OCI-LY1 (cell line): ENCODE results near the gene POLR1A.

Experiments
- H2AFZ ChIP-seq: fragments of 200-600 bp; sonication (generic), shearing (Covaris generic); 2 replicates; pipeline ENCODE4 v1.6.0; 2014; ENCODE audit warnings: antibody characterized with exemption, mild to moderate bottlenecking, low read length
- H3F3A ChIP-seq: fragments of 200-600 bp; sonication (generic), shearing (Covaris generic); 2 replicates; pipeline ENCODE4 v1.6.0; 2014; ENCODE audit warnings: mild to moderate bottlenecking, antibody characterized with exemption, low read length, moderate library complexity; ENCODE audit not compliant: insufficient read depth
- H3K27ac ChIP-seq: fragments of 200-600 bp; sonication (generic); 2 replicates; pipeline ENCODE4 v1.5.1; 2014; ENCODE audit warnings: low read length, mixed run types, mild to moderate bottlenecking, low read depth; ENCODE audit not compliant: poor library complexity, severe bottlenecking
- H3K27me3 ChIP-seq: fragments of 200-600 bp; sonication (generic); 2 replicates; pipeline ENCODE4 v1.6.0; 2014; ENCODE audit warnings: antibody characterized with exemption, mild to moderate bottlenecking, low read length, moderate library complexity; ENCODE audit not compliant: insufficient read depth
- H3K36me3 ChIP-seq: fragments of 200-600 bp; sonication (generic); 2 replicates; pipeline ENCODE4 v1.6.1; 2014; ENCODE audit warnings: mild to moderate bottlenecking, antibody characterized with exemption, low read length, moderate library complexity, mixed read lengths; ENCODE audit not compliant: insufficient read depth
- H3K4me1 ChIP-seq: fragments of 200-600 bp; sonication (generic); 2 replicates; pipeline ENCODE4 v1.5.1; 2014; ENCODE audit warnings: mild to moderate bottlenecking, low read length, moderate library complexity; ENCODE audit not compliant: insufficient read depth, severe bottlenecking
- H3K4me2 ChIP-seq: fragments of 200-600 bp; sonication (generic), shearing (Covaris generic); 2 replicates; pipeline ENCODE4 v1.6.1; 2014; ENCODE audit warnings: low read length
- H3K4me3 ChIP-seq: fragments of 200-600 bp; sonication (generic); 2 replicates; pipeline ENCODE4 v1.5.1; 2014; ENCODE audit warnings: low read length, low read depth, mild to moderate bottlenecking, mixed read lengths; ENCODE audit not compliant: poor library complexity, severe bottlenecking
- H3K79me2 ChIP-seq: fragments of 200-600 bp; shearing (Covaris generic); 2 replicates; pipeline ENCODE4 v1.6.1; 2016; ENCODE audit warnings: mixed run types, low read length, mixed read lengths; ENCODE audit not compliant: insufficient read depth
- H3K9ac ChIP-seq: fragments of 200-600 bp; sonication (generic), shearing (Covaris generic); 2 replicates; pipeline ENCODE4 v1.6.1; 2014; ENCODE audit warnings: mild to moderate bottlenecking, low read length, mixed read lengths
- H3K9me2 ChIP-seq: fragments of 200-600 bp; sonication (generic), shearing (Covaris generic); 2 replicates; pipeline ENCODE4 v1.6.1; 2014; ENCODE audit warnings: low read depth, mild to moderate bottlenecking, low read length, mixed read lengths
- H3K9me3 ChIP-seq: fragments of 200-600 bp; shearing (Covaris generic); 2 replicates; pipeline ENCODE4 v1.6.1; 2014; ENCODE audit warnings: low read length, mixed read lengths
- H4K20me1 ChIP-seq: fragments of 200-600 bp; sonication (generic), shearing (Covaris generic); 2 replicates; pipeline ENCODE4 v1.6.0; 2016; ENCODE audit warnings: mild to moderate bottlenecking, low read length; ENCODE audit not compliant: insufficient read depth
- CTCF ChIP-seq: fragments of 200-600 bp; sonication (generic), shearing (Covaris generic); IDR thresholded peaks from 2 replicates; pipeline ENCODE4 v1.5.1; 2017; ENCODE audit warnings: mild to moderate bottlenecking, antibody characterized with exemption, low read length, moderate library complexity, mixed read lengths
- EZH2 ChIP-seq: fragments of 200-600 bp; sonication (generic), shearing (Covaris generic); IDR thresholded peaks from 2 replicates; pipeline ENCODE4 v1.8.0; 2017; ENCODE audit warnings: borderline replicate concordance, mixed run types, mild to moderate bottlenecking, antibody characterized with exemption, low read length, moderate library complexity, mixed read lengths

POLR1A gene

GRCh38 chr2:86054535-86055082 lies 51.1 kb downstream of the POLR1A start:
- no peak overlapping the region for H3K9ac ChIP-seq
- H4K20me1 ChIP-seq: no peaks in the 10 kb centered on the region
- H3K36me3 ChIP-seq: peaks cover 86% of the 10 kb centered on the region
- no peak overlapping the region for H3K4me3 ChIP-seq
- H3F3A ChIP-seq: no peaks in the 10 kb centered on the region
- H3K9me2 ChIP-seq: no peaks in the 10 kb centered on the region
- H3K27me3 ChIP-seq: no peaks in the 10 kb centered on the region
- TF ChIP-seq EZH2: no peak
- no peak for TF ChIP-seq CTCF
- no peak overlapping the region for H2AFZ ChIP-seq
- no peaks in the 10 kb centered on the region for H3K9me3 ChIP-seq
- no peak overlapping the region for H3K27ac ChIP-seq
- no peaks in the 10 kb centered on the region for H3K4me1 ChIP-seq
- no peaks in the 10 kb centered on the region for H3K79me2 ChIP-seq
- H3K4me2 ChIP-seq: no peak overlapping the region

GRCh38 chr2:86053166-86053565 lies 52.5 kb downstream of the POLR1A start:
- Histone ChIP-seq H2AFZ (no peak overlapping the region), H3K4me3 (no peak overlapping the region), H3K9me3 (no peaks in the 10 kb centered on the region), H3K9ac (no peak overlapping the region), H3K36me3 (peaks cover 89% of the 10 kb centered on the region), H3K27ac (no peak overlapping the region), H3K4me2 (no peak overlapping the region), H3K4me1 (no peaks in the 10 kb centered on the region), H3K9me2 (no peaks in the 10 kb centered on the region), H3K27me3 (no peaks in the 10 kb centered on the region), H4K20me1 (no peaks in the 10 kb centered on the region), H3K79me2 (no peaks in the 10 kb centered on the region), H3F3A (no peaks in the 10 kb centered on the region)
- TF ChIP-seq EZH2 (no peak), CTCF (no peak)

- H4K20me1 ChIP-seq: no peaks in the 10 kb centered on the region
- H3K9ac ChIP-seq: no peak overlapping the region
- H3K9me2 ChIP-seq: no peaks in the 10 kb centered on the region
- H3K79me2 ChIP-seq: no peaks in the 10 kb centered on the region
- no peak overlapping the region for H3K4me2 ChIP-seq
- no peaks in the 10 kb centered on the region for H3F3A ChIP-seq
- TF ChIP-seq CTCF: no peak
- TF ChIP-seq EZH2: no peak
- no peak overlapping the region for H3K27ac ChIP-seq
- no peaks in the 10 kb centered on the region for H3K9me3 ChIP-seq
- H3K27me3 ChIP-seq: no peaks in the 10 kb centered on the region
- H3K4me3 ChIP-seq: no peak overlapping the region
- H3K36me3 ChIP-seq: peaks cover 91% of the 10 kb centered on the region
- H3K4me1 ChIP-seq: no peaks in the 10 kb centered on the region
- H2AFZ ChIP-seq: no peak overlapping the region
These were observed 53.0 kb downstream of the POLR1A start for GRCh38 chr2:86052676-86053075.
